DMS153 treated with DMSO at 0.1 percent for 48 hours (cell line): ENCODE results near the gene AFG1L.
"Not testable (repeated sequence)": the region's sequence is repeated elsewhere in the genome, so short reads cannot be mapped to it uniquely, and the experiment has no call there.

Source experiments
- DNase-seq: peaks from one replicate; lab custom pipeline; 2025; ENCODE audit not compliant: unreplicated experiment; lab: John Stamatoyannopoulos, UW

Gene AFG1L

GRCh38 chr6:108449717-108450116 is 154.9 kb downstream of the AFG1L start:
- not testable (repeated sequence) for DNase-seq

- no peak for DNase-seq
Measured at GRCh38 chr6:108451816-108452215, 157.0 kb downstream of the AFG1L start.

- no peak for DNase-seq
Measured at GRCh38 chr6:108452711-108453195, 157.9 kb downstream of the AFG1L start.

- DNase-seq = no peak
Measured at GRCh38 chr6:108453601-108454185, 158.8 kb downstream of the AFG1L start.

GRCh38 chr6:108454356-108454755 is 159.5 kb downstream of the AFG1L start:
- no peak for DNase-seq

GRCh38 chr6:108455688-108456087 is 160.8 kb downstream of the AFG1L start:
- DNase-seq = no peak

- no peak for DNase-seq
Measured at GRCh38 chr6:108463784-108464183, 168.9 kb downstream of the AFG1L start.

- DNase-seq = no peak
Measured at GRCh38 chr6:108464418-108465097, 169.7 kb downstream of the AFG1L start.

GRCh38 chr6:108465098-108465495 is 170.2 kb downstream of the AFG1L start:
- no peak for DNase-seq

GRCh38 chr6:108468346-108468745 is 173.5 kb downstream of the AFG1L start:
- no peak for DNase-seq

GRCh38 chr6:108469316-108469715 is 174.5 kb downstream of the AFG1L start:
- no peak for DNase-seq

- no peak for DNase-seq
Measured at GRCh38 chr6:108473197-108473596, 178.3 kb downstream of the AFG1L start.

- DNase-seq = peak; percentile 84
Measured at GRCh38 chr6:108476376-108476775, 181.5 kb downstream of the AFG1L start.

- peak; percentile 60 for DNase-seq
Measured at GRCh38 chr6:108476847-108477430, 182.1 kb downstream of the AFG1L start.

- DNase-seq = no peak
Measured at GRCh38 chr6:108482559-108482958, 187.7 kb downstream of the AFG1L start.

GRCh38 chr6:108484016-108484415 is 189.2 kb downstream of the AFG1L start:
- DNase-seq = no peak

- no peak for DNase-seq
Measured at GRCh38 chr6:108489699-108490098, 194.8 kb downstream of the AFG1L start.

GRCh38 chr6:108492131-108492766 is 197.4 kb downstream of the AFG1L start:
- peak; percentile 14 for DNase-seq

- no peak for DNase-seq
Measured at GRCh38 chr6:108494434-108494833, 199.6 kb downstream of the AFG1L start.

GRCh38 chr6:108497883-108498282 is 203.0 kb downstream of the AFG1L start:
- peak; percentile 7 for DNase-seq

- DNase-seq = no peak
Measured at GRCh38 chr6:108501559-108501958, 206.7 kb downstream of the AFG1L start.

- DNase-seq = no peak
Measured at GRCh38 chr6:108502832-108503231, 208.0 kb downstream of the AFG1L start.
